ENCODE results near the gene TNPO1.

DNA sequence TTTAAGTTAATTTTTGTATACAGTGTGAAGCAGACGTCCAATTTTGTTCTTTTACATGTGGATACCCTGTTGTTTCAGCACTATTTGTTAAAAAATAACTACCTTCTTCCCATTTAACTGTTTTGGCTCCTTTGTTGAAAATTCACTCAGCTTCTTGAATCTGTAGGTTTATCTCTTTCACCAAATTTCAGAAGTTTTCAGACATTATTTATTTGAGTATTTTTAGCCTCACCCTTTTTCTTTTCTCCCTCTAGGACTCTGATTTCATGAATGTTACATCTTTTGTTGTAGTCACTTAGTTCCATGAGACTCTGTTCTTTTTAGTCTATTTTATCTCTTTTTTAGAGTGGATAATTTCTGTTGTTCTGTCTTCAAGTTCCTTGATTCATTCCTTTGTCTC, 4.6 kb upstream of the TNPO1 start:
- TF ChIP-seq, protein P1, sequence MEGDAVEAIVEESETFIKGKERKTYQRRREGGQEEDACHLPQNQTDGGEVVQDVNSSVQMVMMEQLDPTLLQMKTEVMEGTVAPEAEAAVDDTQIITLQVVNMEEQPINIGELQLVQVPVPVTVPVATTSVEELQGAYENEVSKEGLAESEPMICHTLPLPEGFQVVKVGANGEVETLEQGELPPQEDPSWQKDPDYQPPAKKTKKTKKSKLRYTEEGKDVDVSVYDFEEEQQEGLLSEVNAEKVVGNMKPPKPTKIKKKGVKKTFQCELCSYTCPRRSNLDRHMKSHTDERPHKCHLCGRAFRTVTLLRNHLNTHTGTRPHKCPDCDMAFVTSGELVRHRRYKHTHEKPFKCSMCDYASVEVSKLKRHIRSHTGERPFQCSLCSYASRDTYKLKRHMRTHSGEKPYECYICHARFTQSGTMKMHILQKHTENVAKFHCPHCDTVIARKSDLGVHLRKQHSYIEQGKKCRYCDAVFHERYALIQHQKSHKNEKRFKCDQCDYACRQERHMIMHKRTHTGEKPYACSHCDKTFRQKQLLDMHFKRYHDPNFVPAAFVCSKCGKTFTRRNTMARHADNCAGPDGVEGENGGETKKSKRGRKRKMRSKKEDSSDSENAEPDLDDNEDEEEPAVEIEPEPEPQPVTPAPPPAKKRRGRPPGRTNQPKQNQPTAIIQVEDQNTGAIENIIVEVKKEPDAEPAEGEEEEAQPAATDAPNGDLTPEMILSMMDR (IDR thresholded peaks at IDR 0.05; ENCODE audit: low read depth, low read length, missing input control): no peak
- no peak for TF ChIP-seq TAF1 (conservative IDR thresholded peaks at IDR 0.05)
- TF ChIP-seq GABPA (IDR thresholded peaks at IDR 0.05 in 1 of 2, conservative IDR thresholded peaks at IDR 0.05 in 1 of 2): no peak
- no peak for TF ChIP-seq SP1 (IDR thresholded peaks at IDR 0.05)
- no peak for TF ChIP-seq YY1 (IDR thresholded peaks at IDR 0.05)
- TF ChIP-seq, protein P2, sequence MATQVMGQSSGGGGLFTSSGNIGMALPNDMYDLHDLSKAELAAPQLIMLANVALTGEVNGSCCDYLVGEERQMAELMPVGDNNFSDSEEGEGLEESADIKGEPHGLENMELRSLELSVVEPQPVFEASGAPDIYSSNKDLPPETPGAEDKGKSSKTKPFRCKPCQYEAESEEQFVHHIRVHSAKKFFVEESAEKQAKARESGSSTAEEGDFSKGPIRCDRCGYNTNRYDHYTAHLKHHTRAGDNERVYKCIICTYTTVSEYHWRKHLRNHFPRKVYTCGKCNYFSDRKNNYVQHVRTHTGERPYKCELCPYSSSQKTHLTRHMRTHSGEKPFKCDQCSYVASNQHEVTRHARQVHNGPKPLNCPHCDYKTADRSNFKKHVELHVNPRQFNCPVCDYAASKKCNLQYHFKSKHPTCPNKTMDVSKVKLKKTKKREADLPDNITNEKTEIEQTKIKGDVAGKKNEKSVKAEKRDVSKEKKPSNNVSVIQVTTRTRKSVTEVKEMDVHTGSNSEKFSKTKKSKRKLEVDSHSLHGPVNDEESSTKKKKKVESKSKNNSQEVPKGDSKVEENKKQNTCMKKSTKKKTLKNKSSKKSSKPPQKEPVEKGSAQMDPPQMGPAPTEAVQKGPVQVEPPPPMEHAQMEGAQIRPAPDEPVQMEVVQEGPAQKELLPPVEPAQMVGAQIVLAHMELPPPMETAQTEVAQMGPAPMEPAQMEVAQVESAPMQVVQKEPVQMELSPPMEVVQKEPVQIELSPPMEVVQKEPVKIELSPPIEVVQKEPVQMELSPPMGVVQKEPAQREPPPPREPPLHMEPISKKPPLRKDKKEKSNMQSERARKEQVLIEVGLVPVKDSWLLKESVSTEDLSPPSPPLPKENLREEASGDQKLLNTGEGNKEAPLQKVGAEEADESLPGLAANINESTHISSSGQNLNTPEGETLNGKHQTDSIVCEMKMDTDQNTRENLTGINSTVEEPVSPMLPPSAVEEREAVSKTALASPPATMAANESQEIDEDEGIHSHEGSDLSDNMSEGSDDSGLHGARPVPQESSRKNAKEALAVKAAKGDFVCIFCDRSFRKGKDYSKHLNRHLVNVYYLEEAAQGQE (IDR thresholded peaks at IDR 0.05): no peak
- TF ChIP-seq RAD21 (IDR thresholded peaks at IDR 0.05): no peak
- no peak for TF ChIP-seq RXRA (IDR thresholded peaks at IDR 0.05)
- TF ChIP-seq ATF3 (IDR thresholded peaks at IDR 0.05): no peak
